GM06990 (cell line): Measurements from ENCODE around the gene BTBD17.

ENCODE experiments used
- DNase-seq: peaks from one replicate; pipeline ENCODE4 v3.0.0-alpha.2; 2011; ENCODE audit not compliant: insufficient read length; ENCODE audit errors: extremely low read depth
- H3K27me3 ChIP-seq: replicated peaks from 2 replicates; pipeline ENCODE4 v1.6.0; 2011; ENCODE audit warnings: low read length; ENCODE audit not compliant: control insufficient read depth, insufficient read depth
- H3K36me3 ChIP-seq: 2 replicates; pipeline ENCODE4 v1.5.1; 2011; ENCODE audit warnings: low read length; ENCODE audit not compliant: control insufficient read depth, insufficient read depth
- H3K4me3 ChIP-seq: replicated peaks from 2 replicates; pipeline ENCODE4 v1.5.1; 2011; ENCODE audit warnings: low read depth, mild to moderate bottlenecking, control low read depth, low read length
- CTCF ChIP-seq: IDR thresholded peaks from 2 replicates; pipeline ENCODE4 v1.5.1; 2011; ENCODE audit warnings: low read length, control low read depth, mild to moderate bottlenecking, inconsistent platforms; ENCODE audit not compliant: insufficient read depth, poor library complexity, severe bottlenecking

BTBD17 gene

GRCh38 chr17:74307984-74308773, 53.5 kb downstream of the BTBD17 start:
- no peaks in the 10 kb centered on the region; the same call in none of the 2 replicates for H3K27me3 ChIP-seq
- TF ChIP-seq CTCF: no peak
- no peak overlapping the region for H3K4me3 ChIP-seq
- H3K36me3 ChIP-seq: no peaks in the 10 kb centered on the region
- DNase-seq: no peak
